HEK293 (cell line): ENCODE data around the gene MASP2.

Experiments used
- BCL11A ChIP-seq: fragments of 450-650 bp; formaldehyde crosslinking; IDR thresholded peaks from 2 replicates; pipeline ENCODE4 v1.5.1; 2016; ENCODE audit warnings: low read depth, missing biosample characterization, missing genetic modification characterization
- KLF10 ChIP-seq: fragments of 450-650 bp; IDR thresholded peaks from 2 replicates; pipeline ENCODE4 v1.5.1; 2018; ENCODE audit warnings: missing biosample characterization, mild to moderate bottlenecking, missing genetic modification characterization
- KLF16 ChIP-seq: fragments of 450-650 bp; formaldehyde crosslinking; IDR thresholded peaks from 2 replicates; pipeline ENCODE4 v1.5.1; 2017; ENCODE audit warnings: missing biosample characterization, missing genetic modification characterization
- KLF8 ChIP-seq: fragments of 450-650 bp; formaldehyde crosslinking; IDR thresholded peaks from 2 replicates; pipeline ENCODE4 v1.5.1; 2016; ENCODE audit warnings: missing biosample characterization, missing genetic modification characterization
- OVOL3 ChIP-seq: fragments of 450-650 bp; formaldehyde crosslinking; IDR thresholded peaks from 2 replicates; pipeline ENCODE4 v1.5.1; 2016; ENCODE audit warnings: missing biosample characterization, missing genetic modification characterization
- PRDM6 ChIP-seq: fragments of 450-650 bp; formaldehyde crosslinking; IDR thresholded peaks from 2 replicates; pipeline ENCODE4 v1.5.1; 2017; ENCODE audit warnings: missing biosample characterization, missing genetic modification characterization
- RBAK ChIP-seq: fragments of 450-650 bp; formaldehyde crosslinking; IDR thresholded peaks from 2 replicates; pipeline ENCODE4 v1.5.1; 2016; ENCODE audit warnings: missing biosample characterization, missing genetic modification characterization
- SALL2 ChIP-seq: fragments of 450-650 bp; formaldehyde crosslinking; IDR thresholded peaks from 2 replicates; pipeline ENCODE4 v1.5.0; 2017; ENCODE audit warnings: missing biosample characterization, mild to moderate bottlenecking, missing genetic modification characterization, borderline replicate concordance
- SP2 ChIP-seq: fragments of 450-650 bp; formaldehyde crosslinking; IDR thresholded peaks from 2 replicates; pipeline ENCODE4 v1.5.1; 2016; ENCODE audit warnings: missing biosample characterization, missing genetic modification characterization
- SP3 ChIP-seq: fragments of 450-650 bp; formaldehyde crosslinking; IDR thresholded peaks from 2 replicates; pipeline ENCODE4 v1.5.1; 2016; ENCODE audit warnings: missing biosample characterization, missing genetic modification characterization
- ZBTB11 ChIP-seq: fragments of 450-650 bp; formaldehyde crosslinking; conservative IDR thresholded peaks from 2 replicates; pipeline ENCODE4 v1.5.1; 2016; ENCODE audit warnings: low read depth, missing biosample characterization, missing genetic modification characterization
- ZBTB17 ChIP-seq: fragments of 450-650 bp; formaldehyde crosslinking; IDR thresholded peaks from 2 replicates; pipeline ENCODE4 v1.5.1; 2016; ENCODE audit warnings: missing biosample characterization, missing genetic modification characterization
- ZBTB20 ChIP-seq: fragments of 450-650 bp; formaldehyde crosslinking; IDR thresholded peaks from 2 replicates; pipeline ENCODE4 v1.5.1; 2016; ENCODE audit warnings: missing biosample characterization, missing genetic modification characterization
- ZBTB26 ChIP-seq: fragments of 450-650 bp; formaldehyde crosslinking; optimal IDR thresholded peaks from 2 replicates; pipeline ENCODE3; 2016; ENCODE audit warnings: missing biosample characterization, mild to moderate bottlenecking, missing genetic modification characterization
- ZBTB7A ChIP-seq: fragments of 450-650 bp; formaldehyde crosslinking; IDR thresholded peaks from 2 replicates; pipeline ENCODE4 v1.5.1; 2016; ENCODE audit warnings: low read depth, missing biosample characterization, missing genetic modification characterization
- ZEB2 ChIP-seq: fragments of 450-650 bp; formaldehyde crosslinking; IDR thresholded peaks from 2 replicates; pipeline ENCODE4 v1.5.1; 2016; ENCODE audit warnings: missing biosample characterization, missing genetic modification characterization
- ZNF132 ChIP-seq: fragments of 450-650 bp; formaldehyde crosslinking; IDR thresholded peaks from 2 replicates; pipeline ENCODE4 v1.5.1; 2017; ENCODE audit warnings: missing biosample characterization, missing genetic modification characterization, borderline replicate concordance
- ZNF341 ChIP-seq: fragments of 450-650 bp; formaldehyde crosslinking; IDR thresholded peaks from 2 replicates; pipeline ENCODE4; 2016; ENCODE audit warnings: low read depth, missing biosample characterization, missing genetic modification characterization
- ZNF544 ChIP-seq: fragments of 450-650 bp; formaldehyde crosslinking; IDR thresholded peaks from 2 replicates; pipeline ENCODE4 v1.5.0; 2017; ENCODE audit warnings: missing biosample characterization, missing genetic modification characterization
- ZNF561 ChIP-seq: fragments of 450-650 bp; IDR thresholded peaks from 2 replicates; pipeline ENCODE4 v1.5.1; 2018; ENCODE audit warnings: missing biosample characterization, missing genetic modification characterization, borderline replicate concordance
- ZNF600 ChIP-seq: fragments of 450-650 bp; formaldehyde crosslinking; IDR thresholded peaks from 2 replicates; pipeline ENCODE4 v1.5.1; 2016; ENCODE audit warnings: missing biosample characterization, missing genetic modification characterization
- ZNF610 ChIP-seq: fragments of 450-650 bp; formaldehyde crosslinking; IDR thresholded peaks from 2 replicates; pipeline ENCODE4 v1.5.1; 2016; ENCODE audit warnings: missing biosample characterization, missing genetic modification characterization, borderline replicate concordance
- ZNF621 ChIP-seq: fragments of 450-650 bp; formaldehyde crosslinking; IDR thresholded peaks from 2 replicates; pipeline ENCODE4 v1.5.1; 2017; ENCODE audit warnings: missing biosample characterization, missing genetic modification characterization
- ZNF629 ChIP-seq: fragments of 450-650 bp; formaldehyde crosslinking; IDR thresholded peaks from 2 replicates; pipeline ENCODE4 v1.5.1; 2017; ENCODE audit warnings: missing biosample characterization, missing genetic modification characterization
- ZNF639 ChIP-seq: fragments of 450-650 bp; formaldehyde crosslinking; IDR thresholded peaks from 2 replicates; pipeline ENCODE4 v1.5.1; 2016; ENCODE audit warnings: missing biosample characterization, missing genetic modification characterization
- ZNF692 ChIP-seq: fragments of 450-650 bp; formaldehyde crosslinking; IDR thresholded peaks from 2 replicates; pipeline ENCODE4 v1.5.1; 2016; ENCODE audit warnings: missing biosample characterization, missing genetic modification characterization
- ZSCAN5A ChIP-seq: fragments of 450-650 bp; formaldehyde crosslinking; IDR thresholded peaks from 2 replicates; pipeline ENCODE4 v1.5.1; 2016; ENCODE audit warnings: missing biosample characterization, missing genetic modification characterization
- ZXDB ChIP-seq: fragments of 450-650 bp; formaldehyde crosslinking; IDR thresholded peaks from 2 replicates; pipeline ENCODE4 v1.5.1; 2016; ENCODE audit warnings: missing biosample characterization, missing genetic modification characterization

The MASP2 gene

GRCh38 chr1:11059968-11060830, 13.2 kb upstream of the MASP2 start, which contains the start of gene SRM (continued):
- TF ChIP-seq ZXDB (peak; percentile 57), SALL2 (tag by site-specific recombination) (no peak), RBAK (tag by site-specific recombination) (no peak), ZNF561 (peak; percentile 68; the same call in 1 of the 2 replicates), KLF16 (tag by site-specific recombination) (peak; percentile 54; the same call in 1 of the 2 replicates), SP3 (peak; percentile 48), ZNF544 (tag by site-specific recombination) (no peak), ZNF639 (tag by site-specific recombination) (0 out of 2 replicates have a peak, but pooled peaks have one; percentile 21), ZNF341 (tag by site-specific recombination) (peak; percentile 48), ZBTB11 (peak; percentile 95), ZBTB20 (peak; percentile 80), SP2 (tag by site-specific recombination) (peak; percentile 68), ZNF600 (peak; percentile 68), ZSCAN5A (0 out of 2 replicates have a peak, but pooled peaks have one; percentile 46), KLF8 (tag by site-specific recombination) (peak; percentile 78; the same call in 1 of the 2 replicates), ZNF692 (tag by site-specific recombination) (peak; percentile 25; the same call in 1 of the 2 replicates), ZBTB7A (tag by site-specific recombination) (0 out of 2 replicates have a peak, but pooled peaks have one; percentile 36), PRDM6 (tag by site-specific recombination) (no peak), ZEB2 (tag by site-specific recombination) (peak; percentile 79), ZNF132 (tag by site-specific recombination) (no peak), KLF10 (tag by site-specific recombination) (peak; percentile 90), ZNF610 (tag by site-specific recombination) (0 out of 2 replicates have a peak, but pooled peaks have one; percentile 24), ZNF629 (tag by site-specific recombination) (0 out of 2 replicates have a peak, but pooled peaks have one; percentile 14), OVOL3 (tag by site-specific recombination) (peak; percentile 57; the same call in 1 of the 2 replicates), ZNF621 (no peak), ZBTB17 (tag by site-specific recombination) (no peak), ZBTB26 (tag by site-specific recombination) (peak; percentile 27), BCL11A (tag by site-specific recombination) (no peak)
